Activated T-cell treated with anti-CD3 and anti-CD28 coated beads for 1 hour (primary cell): ENCODE results near the gene TPSD1.

Experiments
- DNase-seq: peaks from one replicate; pipeline ENCODE4 v3.0.0-alpha.2; 2020; ENCODE audit warnings: low read depth

TPSD1 gene

GRCh38 chr16:1299012-1299867 is 43.4 kb downstream of the TPSD1 start:
- no peak for DNase-seq

DNA sequence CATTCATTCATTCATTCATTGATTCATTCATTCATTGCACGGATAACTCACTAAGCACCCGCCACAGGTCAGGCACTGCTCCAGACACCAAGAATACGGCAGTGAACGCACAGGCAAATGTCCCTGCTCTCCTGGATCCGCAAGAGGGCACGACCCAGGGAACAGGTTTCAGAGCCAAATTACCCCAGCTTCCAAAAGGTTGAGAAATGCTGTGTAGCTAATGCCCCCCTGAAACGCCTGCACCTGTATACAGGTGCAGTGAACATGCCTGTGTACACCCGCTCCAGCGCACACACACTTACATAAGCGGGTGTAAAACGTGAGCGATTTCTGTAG is 44.0 kb downstream of the TPSD1 start:
- no peak for DNase-seq

- peak; percentile 57 for DNase-seq
Observed at GRCh38 chr16:1300664-1301476, 45.0 kb downstream of the TPSD1 start.

DNA sequence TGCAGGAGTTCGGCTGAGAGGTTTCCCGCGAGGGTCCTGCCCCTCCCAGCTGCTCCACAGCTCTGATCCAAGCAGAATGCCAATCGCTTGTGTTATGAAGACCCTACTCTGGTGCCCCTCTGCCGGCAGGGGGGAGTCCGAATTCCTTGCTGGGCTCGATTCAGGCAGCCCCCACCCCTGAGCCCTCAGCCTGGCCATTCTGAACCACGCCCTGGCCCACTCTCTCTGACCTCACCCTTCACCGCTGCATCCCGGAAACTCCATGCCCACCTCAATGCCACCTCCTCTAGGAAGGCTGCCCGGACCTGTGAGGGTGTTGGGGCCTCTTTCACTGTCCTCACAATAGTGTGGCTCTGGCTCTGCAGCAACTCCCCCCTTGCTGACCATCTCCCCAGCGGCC is 45.7 kb downstream of the TPSD1 start:
- DNase-seq: no peak

DNA sequence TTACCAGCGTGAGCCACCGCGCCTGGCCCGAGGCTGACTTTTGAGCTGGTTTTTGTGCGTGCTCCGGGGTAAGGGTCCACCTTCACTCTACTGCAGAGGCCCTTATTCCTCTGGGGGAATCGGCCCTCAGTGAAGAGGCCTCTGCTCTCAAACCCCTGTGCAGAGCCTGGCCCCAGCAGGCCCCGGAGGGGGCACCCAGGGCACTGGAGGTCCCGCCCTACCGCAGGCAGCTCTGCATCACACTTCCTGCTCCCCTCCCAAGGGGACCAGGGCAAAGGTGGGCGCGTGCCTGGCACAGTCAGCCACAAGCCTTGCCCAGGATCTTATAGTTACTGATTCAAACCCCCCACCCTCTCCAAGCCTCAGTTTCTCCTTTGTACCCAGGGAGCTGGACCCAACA is 50.0 kb downstream of the TPSD1 start:
- no peak for DNase-seq

DNA sequence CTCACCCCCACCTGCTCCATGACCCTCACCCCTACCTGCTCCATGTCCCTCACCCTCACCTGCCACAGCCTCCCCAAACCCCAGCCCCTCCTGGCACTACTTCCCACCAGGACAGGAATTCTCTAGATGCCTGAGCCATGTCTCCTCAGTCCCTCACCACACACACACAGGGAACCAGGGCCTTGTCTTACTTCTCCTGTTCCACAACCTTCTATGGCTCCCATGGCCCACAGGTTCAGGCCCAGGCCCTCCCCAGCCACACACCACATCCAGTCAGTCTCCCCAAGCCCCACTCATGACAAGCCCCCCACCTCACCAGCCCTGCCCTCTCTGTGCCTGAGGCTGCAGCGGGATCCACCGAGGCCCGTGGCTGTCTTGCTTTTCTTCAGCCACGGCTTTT is 50.5 kb downstream of the TPSD1 start:
- no peak for DNase-seq

DNA sequence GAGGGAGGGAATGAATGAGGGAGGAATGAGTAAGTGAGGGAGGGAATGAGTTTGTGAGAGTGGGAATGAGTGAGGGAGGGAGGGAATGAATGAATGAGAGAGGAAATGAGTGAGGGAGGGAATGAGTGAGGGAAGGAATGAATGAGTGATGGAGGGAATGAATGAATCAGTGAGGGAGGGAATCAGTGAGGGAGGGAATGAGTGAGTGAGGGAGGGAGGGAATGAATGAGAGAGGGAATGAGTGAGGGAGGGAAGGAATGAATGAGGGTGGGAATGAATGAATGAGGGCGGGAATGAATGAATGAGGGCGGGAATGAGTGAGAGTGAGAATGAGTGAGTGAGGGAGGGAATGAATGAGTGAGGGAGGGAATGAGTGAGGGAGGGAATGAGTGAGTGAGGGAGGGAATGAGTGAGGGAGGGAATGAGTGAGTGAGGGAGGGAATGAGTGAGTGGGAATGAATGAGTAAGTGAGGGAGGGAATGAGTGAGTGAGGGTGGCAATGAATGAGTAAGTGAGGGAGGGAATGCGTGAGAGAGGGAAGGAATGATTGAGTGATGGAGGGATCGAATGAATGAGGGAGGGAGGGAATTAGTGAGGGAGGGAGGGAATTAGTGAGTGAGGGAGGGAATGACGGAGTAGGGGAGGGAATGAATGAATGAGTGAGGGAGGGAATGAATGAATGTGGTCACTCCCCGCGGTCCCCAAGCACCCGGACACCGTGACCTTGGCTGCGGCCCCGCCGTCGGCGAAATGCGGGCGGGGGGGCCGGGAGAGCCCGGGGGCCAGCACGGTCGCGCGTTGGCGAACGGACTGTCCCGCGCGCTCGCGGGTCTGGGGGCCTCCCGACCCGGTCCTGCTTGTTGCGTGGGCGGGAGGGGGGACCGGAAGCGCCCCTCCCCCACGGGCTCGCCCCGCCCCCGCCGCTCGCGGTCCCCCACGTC is 52.4 kb downstream of the TPSD1 start:
- no peak for DNase-seq
